Psoas muscle (tissue), 8 donors: ENCODE results near the gene SLC7A6OS. TPM values are rescaled to one million over a fixed set of nuclear protein-coding genes. Genes with fewer than 3 reads are reported as not detected.

ENCODE experiments used
- ATAC-seq, 4 donors: fragments of 200-7000 bp; cut with Tn5 transposase; one replicate each; pipeline ENCODE4 v1.9.1; 2020; ENCODE audit warnings: moderate library complexity in 3 of 4, mild to moderate bottlenecking in 2 of 4
- DNase-seq, 2 donors: peaks; one replicate each; pipeline ENCODE4 v3.0.0-alpha.2; 2020
- H3K27ac ChIP-seq: fragments of 200-600 bp; one replicate; pipeline ENCODE4 v1.8.0; 2022
- H3K27me3 ChIP-seq, 3 donors: fragments of 200-600 bp in 1 of 3; one replicate each; pipeline versions ENCODE4 v1.6.1 to v1.8.0; 2013 to 2022; ENCODE audit warnings: low read length in 2 of 3, mild to moderate bottlenecking in 2 of 3, moderate library complexity in 1 of 3; ENCODE audit not compliant: insufficient read depth in 3 of 3
- H3K36me3 ChIP-seq, 2 donors: fragments of 200-600 bp in 1 of 2; one replicate each; pipeline versions ENCODE4 v1.6.1 to v1.8.0; 2013 to 2022; ENCODE audit warnings: low read depth in 1 of 2, mild to moderate bottlenecking in 1 of 2, moderate library complexity in 1 of 2; ENCODE audit not compliant: insufficient read depth in 1 of 2
- H3K4me1 ChIP-seq: fragments of 200-600 bp; one replicate; pipeline ENCODE4 v1.8.0; 2022
- H3K4me3 ChIP-seq: fragments of 200-600 bp; one replicate; pipeline ENCODE4 v1.8.0; 2022; ENCODE audit warnings: mild to moderate bottlenecking
- H3K9me3 ChIP-seq: fragments of 200-600 bp; one replicate; pipeline ENCODE4 v1.8.0; 2022
- WGBS, 3 donors: extraction: QIAGEN DNeasy Blood & Tissue Kit; methylation state at CpG; one replicate each; pipeline versions ENCODE4 v1.1.6 to v1.1.7; 2013; 5-methylcytosine and 5-hydroxymethylcytosine counted together
- intact Hi-C, 2 donors: fragments of 100-400 bp; cut with DNase I; formaldehyde crosslinking; loops; one replicate each; pipeline versions ENCODE4 v1.11.0 to v1.14.2; 2022
- polyA plus RNA-seq, 3 donors: library from polyadenylated mRNA; stranded (reverse); fragments of 200-250 nt; gene quantifications; one replicate each; pipeline ENCODE4 v1.2.3, GENCODE V29; 2013
- total RNA-seq, 4 donors: library from RNA; stranded (reverse); fragmentation: NEBNext Ultra II Directional in 2 of 4; extraction: Animal tissue kit (Norgen Biotek cat#: 25700) in 2 of 4; gene quantifications; one replicate each; pipeline versions ENCODE4 v1.2.1 to v1.2.4, GENCODE V29; 2021 to 2023
- TF ChIP-seq, protein P1 (sequence below): fragments of 200-600 bp; IDR thresholded peaks from one replicate; pipeline ENCODE4 v1.8.0; 2022; ENCODE audit warnings: antibody characterized with exemption
- donor health status: healthy with polysubstance abuse.
- donor health status: DM: no; HTN: no; CAD: no; lungs with moderate emphysema.
- donor health status: Bipolar disorder and iron deficiency.
- donor health status: healthy.
- donor health status: DM: yes; HTN: yes; CAD: no.
- donor health status: DM: no; HTN: no; CAD: no.
- donor health status: DM: no; HTN: no; CAD: no.
- donor health status: DM: yes; HTN: yes; CAD: no.

Gene SLC7A6OS
- total and polyA plus RNA-seq, 7 donors, result 5.8 to 16.3 (median 9.5) TPM

DNA sequence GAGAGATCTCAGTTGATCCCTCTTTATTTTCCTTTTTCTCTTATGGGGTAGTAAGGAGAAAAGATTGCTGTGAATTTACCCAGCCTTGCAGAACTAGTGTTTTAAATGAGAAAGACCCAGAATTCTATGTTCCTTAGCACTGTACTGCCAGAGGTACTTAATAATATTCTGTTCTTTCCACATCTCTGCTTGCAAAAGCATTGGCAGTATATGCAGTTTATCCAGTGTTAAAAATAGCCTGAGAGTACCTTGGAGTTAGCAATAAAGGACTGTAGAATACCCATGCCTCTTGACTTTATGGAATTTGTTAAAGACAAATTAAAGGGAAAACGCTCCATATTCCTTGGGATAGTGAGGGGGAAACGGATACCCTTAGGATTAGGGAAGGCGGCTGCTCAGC lies 34.5 kb downstream of the SLC7A6OS start:
- intact Hi-C loops, result no loop called here
- DNase-seq, result no peak
- Histone ChIP-seq H3K36me3 (peaks cover 0 to 80% of the 10 kb centered on the region in 2 donors), H3K4me1 (peaks cover 83% of the 10 kb centered on the region), H3K9me3 (no peaks in the 10 kb centered on the region), H3K27ac (peak overlapping the region; percentile 92), H3K27me3 (no peaks in the 10 kb centered on the region), H3K4me3 (peak overlapping the region; percentile 45)
- 38 to 55% (median 39%) methylated on average over 3 of the region's 3 CpGs for WGBS, 3 donors
- TF ChIP-seq, protein P1, sequence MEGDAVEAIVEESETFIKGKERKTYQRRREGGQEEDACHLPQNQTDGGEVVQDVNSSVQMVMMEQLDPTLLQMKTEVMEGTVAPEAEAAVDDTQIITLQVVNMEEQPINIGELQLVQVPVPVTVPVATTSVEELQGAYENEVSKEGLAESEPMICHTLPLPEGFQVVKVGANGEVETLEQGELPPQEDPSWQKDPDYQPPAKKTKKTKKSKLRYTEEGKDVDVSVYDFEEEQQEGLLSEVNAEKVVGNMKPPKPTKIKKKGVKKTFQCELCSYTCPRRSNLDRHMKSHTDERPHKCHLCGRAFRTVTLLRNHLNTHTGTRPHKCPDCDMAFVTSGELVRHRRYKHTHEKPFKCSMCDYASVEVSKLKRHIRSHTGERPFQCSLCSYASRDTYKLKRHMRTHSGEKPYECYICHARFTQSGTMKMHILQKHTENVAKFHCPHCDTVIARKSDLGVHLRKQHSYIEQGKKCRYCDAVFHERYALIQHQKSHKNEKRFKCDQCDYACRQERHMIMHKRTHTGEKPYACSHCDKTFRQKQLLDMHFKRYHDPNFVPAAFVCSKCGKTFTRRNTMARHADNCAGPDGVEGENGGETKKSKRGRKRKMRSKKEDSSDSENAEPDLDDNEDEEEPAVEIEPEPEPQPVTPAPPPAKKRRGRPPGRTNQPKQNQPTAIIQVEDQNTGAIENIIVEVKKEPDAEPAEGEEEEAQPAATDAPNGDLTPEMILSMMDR, result no peak
- ATAC-seq, result peak; percentile 63 to 77 (median 70)

DNA sequence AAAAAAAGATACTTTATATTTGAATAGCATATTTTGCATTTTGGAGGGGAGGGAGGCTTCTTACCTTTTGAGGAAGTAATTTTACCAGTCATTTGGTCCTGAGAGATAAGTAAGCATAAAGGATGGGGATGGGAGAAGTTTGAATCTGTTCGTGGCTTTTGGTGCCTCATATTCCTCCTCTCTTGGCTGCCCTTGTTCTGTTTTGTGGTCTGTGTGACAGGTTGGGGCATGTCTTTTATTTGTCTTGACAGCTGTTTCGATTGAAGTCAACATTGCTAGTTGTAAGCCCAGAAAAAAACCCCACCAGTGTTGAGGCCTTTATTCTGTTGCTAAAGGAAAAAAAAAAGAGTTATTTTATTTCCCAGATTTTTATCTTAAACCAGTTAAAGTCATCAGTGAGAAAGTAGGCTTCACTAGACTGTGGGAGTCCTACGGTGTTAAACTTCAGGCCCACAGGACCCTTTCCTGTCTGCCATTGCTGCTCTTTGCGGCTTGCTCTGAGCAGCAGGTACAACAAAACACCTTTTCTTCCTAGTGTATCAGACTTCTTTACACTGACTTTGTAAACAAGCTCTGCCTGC lies 35.0 kb downstream of the SLC7A6OS start:
- Histone ChIP-seq H3K27me3 (no peaks in the 10 kb centered on the region), H3K4me3 (peak overlapping the region; percentile 45), H3K9me3 (no peaks in the 10 kb centered on the region), H3K27ac (peak overlapping the region; percentile 92), H3K4me1 (peaks cover 83% of the 10 kb centered on the region), H3K36me3 (peaks cover 0 to 81% of the 10 kb centered on the region in 2 donors)
- TF ChIP-seq, protein P1, result no peak
- ATAC-seq (peak in 3 of 4 donors; percentile 21 to 70 (median 31)), DNase-seq (no peak)
- 39 to 43% (median 40%) methylated on average over 4 of the region's 4 CpGs for WGBS, 3 donors
- intact Hi-C loops, result no loop called here

DNA sequence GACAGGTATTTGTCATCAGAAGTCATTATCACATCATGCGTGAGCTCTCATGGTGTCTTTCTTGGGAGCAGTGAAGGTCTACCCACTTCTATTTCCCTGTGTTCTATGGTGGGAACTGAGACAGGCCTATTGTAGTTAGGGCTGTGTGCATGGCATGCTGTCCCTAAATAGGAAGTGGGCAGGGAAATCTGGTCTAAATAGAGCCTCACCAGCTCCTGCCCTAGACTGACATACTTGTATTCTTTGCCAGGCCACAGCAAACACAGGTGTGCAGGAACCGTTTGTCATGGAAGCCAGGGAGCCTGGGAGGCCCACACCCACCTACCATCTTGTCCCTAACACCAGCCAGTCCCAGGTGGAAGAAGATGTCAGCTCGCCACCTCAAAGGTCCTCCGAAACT lies 36.3 kb downstream of the SLC7A6OS start:
- 69 to 85% (median 80%) methylated on average over 4 of the region's 4 CpGs for WGBS, 3 donors
- peak; percentile 20 to 74 (median 50) for ATAC-seq
- peaks cover 0 to 81% of the 10 kb centered on the region in 2 donors for H3K36me3 ChIP-seq
- H3K27ac ChIP-seq, result peak overlapping the region; percentile 92
- intact Hi-C loops, result no loop called here
- H3K9me3 ChIP-seq, result no peaks in the 10 kb centered on the region
- peak overlapping the region; percentile 8 for H3K4me3 ChIP-seq
- peaks cover 74% of the 10 kb centered on the region for H3K4me1 ChIP-seq
- no peaks in the 10 kb centered on the region for H3K27me3 ChIP-seq
- TF ChIP-seq, protein P1, result no peak
- DNase-seq, result no peak

DNA sequence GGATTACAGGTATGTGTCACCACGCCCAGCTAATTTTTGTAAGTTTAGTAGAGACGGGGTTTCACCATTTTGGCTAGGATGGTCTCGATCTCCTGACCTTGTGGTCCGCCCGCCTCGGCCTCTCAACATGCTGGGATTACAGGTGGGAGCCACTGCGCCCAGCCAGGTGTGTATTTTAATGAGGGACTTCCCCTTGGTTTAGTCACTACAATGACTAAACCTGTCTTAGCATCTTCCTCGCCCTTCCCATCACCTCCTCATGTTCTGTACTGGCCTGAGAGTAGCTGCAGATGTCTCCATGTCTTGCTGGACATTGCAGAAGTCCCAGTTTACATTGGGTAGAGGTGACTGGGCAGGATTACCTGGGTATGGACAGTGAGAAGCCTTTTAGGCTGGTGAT lies 36.9 kb downstream of the SLC7A6OS start:
- intact Hi-C loops, result no loop called here
- H3K4me1 ChIP-seq, result peaks cover 75% of the 10 kb centered on the region

More for the DNA sequence above, 36.9 kb downstream of the SLC7A6OS start:
- H3K27me3 ChIP-seq, result no peaks in the 10 kb centered on the region
- ATAC-seq (peak in 1 of 4 donors; percentile 20), DNase-seq (no peak)
- H3K27ac ChIP-seq, result peak overlapping the region; percentile 92
- TF ChIP-seq, protein P1, result no peak
- H3K36me3 ChIP-seq, result peaks cover 0 to 81% of the 10 kb centered on the region in 2 donors
- no peaks in the 10 kb centered on the region for H3K9me3 ChIP-seq
- 92 to 98% (median 97%) methylated on average over 8 of the region's 8 CpGs for WGBS, 3 donors
- H3K4me3 ChIP-seq, result no peak overlapping the region
